Hematopoietic multipotent progenitor cell treated with erythropoietin and hydrocortisone succinate and interleukin-3 and kit ligand, for 6 days (in vitro differentiated cells): ENCODE data around the gene PHF23.
A peak's percentile ranks its signal among the peaks of the same experiment; 100 is the strongest.

ENCODE experiments used
- DNase-seq: peaks from one replicate; pipeline ENCODE4 v3.0.0-alpha.2; 2015

PHF23 gene

GRCh38 chr17:7239091-7240027, at the start of gene PHF23:
Gene PHF23 (minus strand): TSS chr17:7239457. CDS start chr17:7239279, 178 bp downstream.
- DNase-seq, result peak; percentile 100

- no peak for DNase-seq
Observed at GRCh38 chr17:7285679-7286078, 46.4 kb upstream of the PHF23 start.

GRCh38 chr17:7284911-7285310, 45.7 kb upstream of the PHF23 start:
- DNase-seq, result no peak

GRCh38 chr17:7283471-7284216, 44.4 kb upstream of the PHF23 start:
- DNase-seq, result no peak

GRCh38 chr17:7282752-7283321, 43.6 kb upstream of the PHF23 start:
- DNase-seq, result peak; percentile 89

GRCh38 chr17:7281953-7282751, 42.9 kb upstream of the PHF23 start:
- peak; percentile 46 for DNase-seq

- DNase-seq, result peak; percentile 98
Observed at GRCh38 chr17:7281074-7281952, 42.1 kb upstream of the PHF23 start, which contains the start of gene SLC2A4. Gene SLC2A4 (plus strand): TSS chr17:7281718. CDS start chr17:7281935, 217 bp downstream.

- DNase-seq, result peak; percentile 94
Observed at GRCh38 chr17:7280519-7281073, 41.3 kb upstream of the PHF23 start.

- no peak for DNase-seq
Observed at GRCh38 chr17:7279448-7279847, 40.2 kb upstream of the PHF23 start.

GRCh38 chr17:7266784-7267183, 27.5 kb upstream of the PHF23 start:
- DNase-seq, result no peak

- DNase-seq, result no peak
Observed at GRCh38 chr17:7263801-7264078, 24.5 kb upstream of the PHF23 start.

- DNase-seq, result peak; percentile 72
Observed at GRCh38 chr17:7262935-7263800, 23.9 kb upstream of the PHF23 start.

- DNase-seq, result no peak
Observed at GRCh38 chr17:7262192-7262934, 23.1 kb upstream of the PHF23 start, which contains the start of gene CLDN7. Gene CLDN7 (minus strand): TSS chr17:7262478. CDS start chr17:7262043, 435 bp downstream.

- DNase-seq, result peak; percentile 33
Observed at GRCh38 chr17:7261379-7262191, 22.3 kb upstream of the PHF23 start.

- DNase-seq, result peak; percentile 77
Observed at GRCh38 chr17:7260651-7261378, 21.6 kb upstream of the PHF23 start.

GRCh38 chr17:7260151-7260550, 20.9 kb upstream of the PHF23 start:
- DNase-seq, result no peak

- no peak for DNase-seq
Observed at GRCh38 chr17:7259555-7259889, 20.3 kb upstream of the PHF23 start.
